ENCODE results near the gene TRPV3.

DNA sequence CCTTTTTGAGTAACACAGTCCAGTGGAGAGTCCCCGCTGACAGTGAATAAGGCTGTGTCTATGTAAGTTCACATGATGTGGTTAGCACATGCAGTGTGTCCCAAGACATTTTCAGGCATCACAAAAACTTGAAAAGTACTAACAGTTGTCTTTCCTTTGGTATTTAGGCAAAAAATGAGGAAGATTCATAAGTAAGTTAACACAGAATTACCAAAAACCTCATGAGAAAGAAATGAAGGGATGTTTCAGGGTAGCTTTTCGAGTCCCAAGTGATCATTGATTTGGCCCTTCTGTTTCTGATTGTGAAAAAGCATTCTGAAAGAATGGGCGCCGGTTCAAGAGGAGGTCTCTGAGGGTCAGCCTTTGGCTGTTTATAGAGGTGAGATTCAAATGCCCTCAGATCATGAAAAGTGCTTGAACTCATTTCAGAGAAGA lies 82.3 kb downstream of the TRPV3 start:
- TF ChIP-seq, protein P1, sequence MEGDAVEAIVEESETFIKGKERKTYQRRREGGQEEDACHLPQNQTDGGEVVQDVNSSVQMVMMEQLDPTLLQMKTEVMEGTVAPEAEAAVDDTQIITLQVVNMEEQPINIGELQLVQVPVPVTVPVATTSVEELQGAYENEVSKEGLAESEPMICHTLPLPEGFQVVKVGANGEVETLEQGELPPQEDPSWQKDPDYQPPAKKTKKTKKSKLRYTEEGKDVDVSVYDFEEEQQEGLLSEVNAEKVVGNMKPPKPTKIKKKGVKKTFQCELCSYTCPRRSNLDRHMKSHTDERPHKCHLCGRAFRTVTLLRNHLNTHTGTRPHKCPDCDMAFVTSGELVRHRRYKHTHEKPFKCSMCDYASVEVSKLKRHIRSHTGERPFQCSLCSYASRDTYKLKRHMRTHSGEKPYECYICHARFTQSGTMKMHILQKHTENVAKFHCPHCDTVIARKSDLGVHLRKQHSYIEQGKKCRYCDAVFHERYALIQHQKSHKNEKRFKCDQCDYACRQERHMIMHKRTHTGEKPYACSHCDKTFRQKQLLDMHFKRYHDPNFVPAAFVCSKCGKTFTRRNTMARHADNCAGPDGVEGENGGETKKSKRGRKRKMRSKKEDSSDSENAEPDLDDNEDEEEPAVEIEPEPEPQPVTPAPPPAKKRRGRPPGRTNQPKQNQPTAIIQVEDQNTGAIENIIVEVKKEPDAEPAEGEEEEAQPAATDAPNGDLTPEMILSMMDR (IDR thresholded peaks at IDR 0.05; ENCODE audit: low read length): no peak
- TF ChIP-seq EZH2 (IDR thresholded peaks at IDR 0.05; ENCODE audit: borderline replicate concordance, low read length): no peak
